Measurements from ENCODE around the gene AARS2. TPM values are rescaled to one million over a fixed set of nuclear protein-coding genes. Genes with fewer than 3 reads are reported as not detected.
"Not testable (repeated sequence)": the region's sequence is repeated elsewhere in the genome, so short reads cannot be mapped to it uniquely, and the experiment has no call there.

Gene AARS2
- total and polyA plus RNA-seq, 4 donors, result 11.5 to 18.3 (median 15.1) TPM

- peaks cover 16% of the 10 kb centered on the region for H3K27me3 ChIP-seq (ENCODE audit: control insufficient read depth, insufficient read depth, low read length)
- not testable (repeated sequence) for H3K9me3 ChIP-seq (ENCODE audit: control insufficient read depth, insufficient read depth, low read length); H3K27ac ChIP-seq (ENCODE audit: low read depth, low read length); H3K4me3 ChIP-seq (ENCODE audit: low read depth, low read length); DNase-seq (ENCODE audit: low read depth in 4 of 6, low spot score in 6 of 6); H3K4me1 ChIP-seq (ENCODE audit: control insufficient read depth, insufficient read depth, low read length); H3K36me3 ChIP-seq (ENCODE audit: control insufficient read depth, insufficient read depth, low read length)
- WGBS (ENCODE audit: insufficient coverage), result 100% methylated on average over 2 of the region's 4 CpGs
Measured at GRCh38 chr6:44346818-44347217, 33.7 kb upstream of the AARS2 start.

GRCh38 chr6:44342489-44342888 is 29.3 kb upstream of the AARS2 start, which contains the start of gene SPATS1:
TSS of gene SPATS1 (plus strand) at chr6:44342650. CDS start at chr6:44343096, 446 bp downstream.
- H3K4me1 ChIP-seq (ENCODE audit: control insufficient read depth, insufficient read depth, low read length), result peaks cover 9% of the 10 kb centered on the region
- no peak within 1 kb of the TSS for H3K27ac ChIP-seq (ENCODE audit: low read depth, low read length)
- H3K4me3 ChIP-seq (ENCODE audit: low read depth, low read length), result peak within 1 kb of the TSS; percentile 9
- DNase-seq (ENCODE audit: low read depth in 4 of 6, low spot score in 6 of 6), result peak in 2 of 6 donors; percentile 39 to 47
- 3% methylated on average over 30 of the region's 31 CpGs for WGBS (ENCODE audit: insufficient coverage)
- peaks cover 16% of the 10 kb centered on the region for H3K27me3 ChIP-seq (ENCODE audit: control insufficient read depth, insufficient read depth, low read length)
- H3K36me3 ChIP-seq (ENCODE audit: control insufficient read depth, insufficient read depth, low read length), result peaks cover 2% of the 10 kb centered on the region
- H3K9me3 ChIP-seq (ENCODE audit: control insufficient read depth, insufficient read depth, low read length), result no peaks in the 10 kb centered on the region

GRCh38 chr6:44342052-44342451 is 28.9 kb upstream of the AARS2 start:
- 72% methylated on average over 4 of the region's 6 CpGs for WGBS (ENCODE audit: insufficient coverage)
- Histone ChIP-seq H3K27ac (ENCODE audit: low read depth, low read length) (no peak overlapping the region), H3K9me3 (ENCODE audit: control insufficient read depth, insufficient read depth, low read length) (no peaks in the 10 kb centered on the region), H3K36me3 (ENCODE audit: control insufficient read depth, insufficient read depth, low read length) (peaks cover 2% of the 10 kb centered on the region), H3K27me3 (ENCODE audit: control insufficient read depth, insufficient read depth, low read length) (peaks cover 16% of the 10 kb centered on the region), H3K4me3 (ENCODE audit: low read depth, low read length) (no peak overlapping the region), H3K4me1 (ENCODE audit: control insufficient read depth, insufficient read depth, low read length) (peaks cover 9% of the 10 kb centered on the region)
- DNase-seq (ENCODE audit: low read depth in 4 of 6, low spot score in 6 of 6), result peak in 2 of 6 donors; percentile 33 to 53

- peaks cover 9% of the 10 kb centered on the region for H3K4me1 ChIP-seq (ENCODE audit: control insufficient read depth, insufficient read depth, low read length)
- H3K36me3 ChIP-seq (ENCODE audit: control insufficient read depth, insufficient read depth, low read length), result peaks cover 2% of the 10 kb centered on the region
- H3K27me3 ChIP-seq (ENCODE audit: control insufficient read depth, insufficient read depth, low read length), result peaks cover 14% of the 10 kb centered on the region
- H3K9me3 ChIP-seq (ENCODE audit: control insufficient read depth, insufficient read depth, low read length), result no peaks in the 10 kb centered on the region
- no peak overlapping the region for H3K27ac ChIP-seq (ENCODE audit: low read depth, low read length)
- DNase-seq (ENCODE audit: low read depth in 4 of 6, low spot score in 6 of 6), result no peak
- 48% methylated on average over 5 of the region's 8 CpGs for WGBS (ENCODE audit: insufficient coverage)
- no peak overlapping the region for H3K4me3 ChIP-seq (ENCODE audit: low read depth, low read length)
Measured at GRCh38 chr6:44341095-44341890, 28.1 kb upstream of the AARS2 start.

- no peaks in the 10 kb centered on the region for H3K9me3 ChIP-seq (ENCODE audit: control insufficient read depth, insufficient read depth, low read length)
- H3K27me3 ChIP-seq (ENCODE audit: control insufficient read depth, insufficient read depth, low read length), result peaks cover 14% of the 10 kb centered on the region
- WGBS (ENCODE audit: insufficient coverage), result 82% methylated on average over 5 of the region's 7 CpGs
- peaks cover 9% of the 10 kb centered on the region for H3K4me1 ChIP-seq (ENCODE audit: control insufficient read depth, insufficient read depth, low read length)
- no peak overlapping the region for H3K4me3 ChIP-seq (ENCODE audit: low read depth, low read length)
- H3K36me3 ChIP-seq (ENCODE audit: control insufficient read depth, insufficient read depth, low read length), result peaks cover 2% of the 10 kb centered on the region
- no peak overlapping the region for H3K27ac ChIP-seq (ENCODE audit: low read depth, low read length)
- DNase-seq (ENCODE audit: low read depth in 4 of 6, low spot score in 6 of 6), result no peak
Measured at GRCh38 chr6:44339763-44340625, 26.8 kb upstream of the AARS2 start.

- H3K27ac ChIP-seq (ENCODE audit: low read depth, low read length), result no peak overlapping the region
- H3K4me3 ChIP-seq (ENCODE audit: low read depth, low read length), result no peak overlapping the region
- 82% methylated on average over 5 of the region's 5 CpGs for WGBS (ENCODE audit: insufficient coverage)
- no peak for DNase-seq (ENCODE audit: low read depth in 4 of 6, low spot score in 6 of 6)
- H3K4me1 ChIP-seq (ENCODE audit: control insufficient read depth, insufficient read depth, low read length), result peaks cover 9% of the 10 kb centered on the region
- H3K27me3 ChIP-seq (ENCODE audit: control insufficient read depth, insufficient read depth, low read length), result peaks cover 14% of the 10 kb centered on the region
- H3K36me3 ChIP-seq (ENCODE audit: control insufficient read depth, insufficient read depth, low read length), result peaks cover 2% of the 10 kb centered on the region
- no peaks in the 10 kb centered on the region for H3K9me3 ChIP-seq (ENCODE audit: control insufficient read depth, insufficient read depth, low read length)
Measured at GRCh38 chr6:44339301-44339700, 26.2 kb upstream of the AARS2 start.

GRCh38 chr6:44338228-44339122 is 25.3 kb upstream of the AARS2 start:
- Histone ChIP-seq H3K4me1 (ENCODE audit: control insufficient read depth, insufficient read depth, low read length) (peaks cover 9% of the 10 kb centered on the region), H3K27me3 (ENCODE audit: control insufficient read depth, insufficient read depth, low read length) (peaks cover 14% of the 10 kb centered on the region), H3K9me3 (ENCODE audit: control insufficient read depth, insufficient read depth, low read length) (no peaks in the 10 kb centered on the region), H3K4me3 (ENCODE audit: low read depth, low read length) (no peak overlapping the region), H3K36me3 (ENCODE audit: control insufficient read depth, insufficient read depth, low read length) (peaks cover 2% of the 10 kb centered on the region), H3K27ac (ENCODE audit: low read depth, low read length) (peak overlapping the region; percentile 27)
- peak; percentile 52 to 95 (median 64) for DNase-seq (ENCODE audit: low read depth in 4 of 6, low spot score in 6 of 6)
- 3% methylated on average over 10 of the region's 11 CpGs for WGBS (ENCODE audit: insufficient coverage)

- no peaks in the 10 kb centered on the region for H3K27me3 ChIP-seq (ENCODE audit: control insufficient read depth, insufficient read depth, low read length)
- DNase-seq (ENCODE audit: low read depth in 4 of 6, low spot score in 6 of 6), result no peak
- no peak overlapping the region for H3K27ac ChIP-seq (ENCODE audit: low read depth, low read length)
Measured at GRCh38 chr6:44335631-44336030, 22.5 kb upstream of the AARS2 start.

GRCh38 chr6:44333942-44334341 is 20.8 kb upstream of the AARS2 start:
- DNase-seq (ENCODE audit: low read depth in 4 of 6, low spot score in 6 of 6), result no peak
- H3K36me3 ChIP-seq (ENCODE audit: control insufficient read depth, insufficient read depth, low read length), result no peaks in the 10 kb centered on the region
- WGBS (ENCODE audit: insufficient coverage), result 100% methylated on average over 3 of the region's 5 CpGs
- no peaks in the 10 kb centered on the region for H3K4me1 ChIP-seq (ENCODE audit: control insufficient read depth, insufficient read depth, low read length)
- H3K9me3 ChIP-seq (ENCODE audit: control insufficient read depth, insufficient read depth, low read length), result no peaks in the 10 kb centered on the region
- H3K27me3 ChIP-seq (ENCODE audit: control insufficient read depth, insufficient read depth, low read length), result peaks cover 5% of the 10 kb centered on the region
- H3K27ac ChIP-seq (ENCODE audit: low read depth, low read length), result no peak overlapping the region
- H3K4me3 ChIP-seq (ENCODE audit: low read depth, low read length), result no peak overlapping the region

More at GRCh38 chr6:44335631-44336030, 22.5 kb upstream of the AARS2 start:
- no peaks in the 10 kb centered on the region for H3K4me1 ChIP-seq (ENCODE audit: control insufficient read depth, insufficient read depth, low read length)
- no CpG with 5 or more reads among the region's 1 CpG for WGBS (ENCODE audit: insufficient coverage)
- no peaks in the 10 kb centered on the region for H3K36me3 ChIP-seq (ENCODE audit: control insufficient read depth, insufficient read depth, low read length)
- no peaks in the 10 kb centered on the region for H3K9me3 ChIP-seq (ENCODE audit: control insufficient read depth, insufficient read depth, low read length)
- H3K4me3 ChIP-seq (ENCODE audit: low read depth, low read length), result no peak overlapping the region
